ENCODE results near the gene DGKQ.

Gene DGKQ

GRCh38 chr4:954211-955020, 19.0 kb downstream of the DGKQ start:
- no peaks in the 10 kb centered on the region for H3K4me1 ChIP-seq (ENCODE audit: control insufficient read depth, low read depth, low read length)
- no peak overlapping the region for H2BK120ac ChIP-seq (ENCODE audit: low read depth, low read length)
- no peak overlapping the region for H3K18ac ChIP-seq (ENCODE audit: low read length)
- no peak overlapping the region for H2AK5ac ChIP-seq (ENCODE audit: low read length)
- no peak overlapping the region for H3K23ac ChIP-seq (ENCODE audit: low read length)
- H3K79me2 ChIP-seq (ENCODE audit: control insufficient read depth, insufficient read depth, low read length) = no peaks in the 10 kb centered on the region
- H3K4me3 ChIP-seq (ENCODE audit: low read length) = no peak overlapping the region
- no peak overlapping the region for H3K4me2 ChIP-seq (ENCODE audit: low read length)
- H3K36me3 ChIP-seq (ENCODE audit: control insufficient read depth, insufficient read depth, low read length) = no peaks in the 10 kb centered on the region
- H4K5ac ChIP-seq (ENCODE audit: low read length) = no peak overlapping the region
- no peak overlapping the region for H4K8ac ChIP-seq (ENCODE audit: low read depth, low read length)
- WGBS (ENCODE audit: extremely low coverage, insufficient coverage, low lambda C conversion rate) = no CpG with 5 or more reads among the region's 17 CpGs
- H3K27me3 ChIP-seq (ENCODE audit: insufficient read depth, low read length, poor library complexity) = no peaks in the 10 kb centered on the region
- no peak overlapping the region for H3K4ac ChIP-seq (ENCODE audit: low read depth, low read length)
- no peak overlapping the region for H3K9ac ChIP-seq (ENCODE audit: low read length)
- no peak overlapping the region for H3K56ac ChIP-seq (ENCODE audit: low read length)
- DNase-seq = no peak
- no peak overlapping the region for H2BK5ac ChIP-seq (ENCODE audit: low read length)
- no peak overlapping the region for H2BK15ac ChIP-seq (replicated peaks; ENCODE audit: low read depth)
- H3K79me1 ChIP-seq (ENCODE audit: low read length) = no peaks in the 10 kb centered on the region
- H3K27ac ChIP-seq (ENCODE audit: low read depth, low read length) = no peak overlapping the region

- no peak overlapping the region for H3K9ac ChIP-seq (ENCODE audit: low read length)
These were observed 19.8 kb downstream of the DGKQ start for GRCh38 chr4:953574-953915.

DNA sequence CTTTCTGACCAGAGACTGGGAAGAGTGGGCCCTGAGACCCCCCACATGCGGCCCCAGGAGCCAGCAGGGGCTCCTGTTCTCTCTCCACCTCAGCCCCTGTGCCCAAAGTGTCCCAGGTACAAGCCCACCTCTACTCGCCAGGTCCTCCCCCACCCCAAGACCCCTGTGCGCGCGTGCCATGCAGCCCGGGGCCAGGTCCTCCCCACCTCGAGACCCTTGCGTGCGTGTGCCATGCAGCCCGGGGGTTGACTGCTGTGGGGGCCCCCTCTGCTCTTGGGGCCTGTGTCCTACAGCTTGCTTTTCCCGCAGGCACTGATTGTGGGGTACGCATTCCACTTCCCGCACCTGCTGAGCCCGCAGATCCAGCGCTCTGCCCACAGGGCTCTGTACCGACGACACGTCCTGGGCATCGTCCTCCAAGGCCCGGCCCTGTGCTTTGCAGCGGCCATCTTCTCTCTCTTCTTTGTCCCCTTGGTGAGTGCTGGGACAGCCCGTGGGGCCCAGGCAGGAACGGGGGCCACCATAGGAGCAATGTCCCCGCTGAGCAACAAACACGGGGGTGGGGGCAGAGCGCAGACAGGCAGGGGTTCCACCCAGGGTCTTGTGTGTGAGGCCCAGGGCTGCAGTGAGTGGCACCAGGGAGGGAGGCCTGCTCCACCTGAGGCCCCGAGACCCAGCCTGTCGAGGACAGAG, 20.3 kb downstream of the DGKQ start:
- no peak overlapping the region for H3K23ac ChIP-seq (ENCODE audit: low read length)
- H3K4me2 ChIP-seq (ENCODE audit: low read length) = no peak overlapping the region
- no peak overlapping the region for H3K27ac ChIP-seq (ENCODE audit: low read depth, low read length)
- H4K5ac ChIP-seq (ENCODE audit: low read length) = no peak overlapping the region
- no peaks in the 10 kb centered on the region for H3K27me3 ChIP-seq (ENCODE audit: insufficient read depth, low read length, poor library complexity)
- no peak overlapping the region for H3K4ac ChIP-seq (ENCODE audit: low read depth, low read length)
- WGBS (ENCODE audit: extremely low coverage, insufficient coverage, low lambda C conversion rate) = no CpG with 5 or more reads among the region's 28 CpGs
- H2BK120ac ChIP-seq (ENCODE audit: low read depth, low read length) = no peak overlapping the region
- no peak overlapping the region for H3K9ac ChIP-seq (ENCODE audit: low read length)
- no peaks in the 10 kb centered on the region for H3K79me2 ChIP-seq (ENCODE audit: control insufficient read depth, insufficient read depth, low read length)
- H4K8ac ChIP-seq (ENCODE audit: low read depth, low read length) = no peak overlapping the region
- H3K4me1 ChIP-seq (ENCODE audit: control insufficient read depth, low read depth, low read length) = no peaks in the 10 kb centered on the region
- no peak overlapping the region for H3K4me3 ChIP-seq (ENCODE audit: low read length)
- H3K36me3 ChIP-seq (ENCODE audit: control insufficient read depth, insufficient read depth, low read length) = no peaks in the 10 kb centered on the region
- H2BK15ac ChIP-seq (replicated peaks; ENCODE audit: low read depth) = no peak overlapping the region
- no peak overlapping the region for H3K18ac ChIP-seq (ENCODE audit: low read length)
- no peaks in the 10 kb centered on the region for H3K79me1 ChIP-seq (ENCODE audit: low read length)
- DNase-seq = no peak
- no peak overlapping the region for H2BK5ac ChIP-seq (ENCODE audit: low read length)
- H3K56ac ChIP-seq (ENCODE audit: low read length) = no peak overlapping the region
- no peak overlapping the region for H2AK5ac ChIP-seq (ENCODE audit: low read length)

More at GRCh38 chr4:953574-953915, 19.8 kb downstream of the DGKQ start:
- H2BK15ac ChIP-seq (replicated peaks; ENCODE audit: low read depth) = no peak overlapping the region
- H3K4me2 ChIP-seq (ENCODE audit: low read length) = no peak overlapping the region
- H3K27ac ChIP-seq (ENCODE audit: low read depth, low read length) = no peak overlapping the region
- H3K27me3 ChIP-seq (ENCODE audit: insufficient read depth, low read length, poor library complexity) = no peaks in the 10 kb centered on the region
- no peak overlapping the region for H3K18ac ChIP-seq (ENCODE audit: low read length)
- H2AK5ac ChIP-seq (ENCODE audit: low read length) = no peak overlapping the region
- no peaks in the 10 kb centered on the region for H3K79me2 ChIP-seq (ENCODE audit: control insufficient read depth, insufficient read depth, low read length)
- no peak overlapping the region for H3K4ac ChIP-seq (ENCODE audit: low read depth, low read length)
- H2BK120ac ChIP-seq (ENCODE audit: low read depth, low read length) = no peak overlapping the region
- H4K5ac ChIP-seq (ENCODE audit: low read length) = no peak overlapping the region
- no CpG with 5 or more reads among the region's 13 CpGs for WGBS (ENCODE audit: extremely low coverage, insufficient coverage, low lambda C conversion rate)
- DNase-seq = no peak
- H3K36me3 ChIP-seq (ENCODE audit: control insufficient read depth, insufficient read depth, low read length) = no peaks in the 10 kb centered on the region
- H3K79me1 ChIP-seq (ENCODE audit: low read length) = no peaks in the 10 kb centered on the region
- H2BK5ac ChIP-seq (ENCODE audit: low read length) = no peak overlapping the region
- no peak overlapping the region for H4K8ac ChIP-seq (ENCODE audit: low read depth, low read length)
- H3K23ac ChIP-seq (ENCODE audit: low read length) = no peak overlapping the region
- no peak overlapping the region for H3K4me3 ChIP-seq (ENCODE audit: low read length)
- H3K56ac ChIP-seq (ENCODE audit: low read length) = no peak overlapping the region
- H3K4me1 ChIP-seq (ENCODE audit: control insufficient read depth, low read depth, low read length) = no peaks in the 10 kb centered on the region

DNA sequence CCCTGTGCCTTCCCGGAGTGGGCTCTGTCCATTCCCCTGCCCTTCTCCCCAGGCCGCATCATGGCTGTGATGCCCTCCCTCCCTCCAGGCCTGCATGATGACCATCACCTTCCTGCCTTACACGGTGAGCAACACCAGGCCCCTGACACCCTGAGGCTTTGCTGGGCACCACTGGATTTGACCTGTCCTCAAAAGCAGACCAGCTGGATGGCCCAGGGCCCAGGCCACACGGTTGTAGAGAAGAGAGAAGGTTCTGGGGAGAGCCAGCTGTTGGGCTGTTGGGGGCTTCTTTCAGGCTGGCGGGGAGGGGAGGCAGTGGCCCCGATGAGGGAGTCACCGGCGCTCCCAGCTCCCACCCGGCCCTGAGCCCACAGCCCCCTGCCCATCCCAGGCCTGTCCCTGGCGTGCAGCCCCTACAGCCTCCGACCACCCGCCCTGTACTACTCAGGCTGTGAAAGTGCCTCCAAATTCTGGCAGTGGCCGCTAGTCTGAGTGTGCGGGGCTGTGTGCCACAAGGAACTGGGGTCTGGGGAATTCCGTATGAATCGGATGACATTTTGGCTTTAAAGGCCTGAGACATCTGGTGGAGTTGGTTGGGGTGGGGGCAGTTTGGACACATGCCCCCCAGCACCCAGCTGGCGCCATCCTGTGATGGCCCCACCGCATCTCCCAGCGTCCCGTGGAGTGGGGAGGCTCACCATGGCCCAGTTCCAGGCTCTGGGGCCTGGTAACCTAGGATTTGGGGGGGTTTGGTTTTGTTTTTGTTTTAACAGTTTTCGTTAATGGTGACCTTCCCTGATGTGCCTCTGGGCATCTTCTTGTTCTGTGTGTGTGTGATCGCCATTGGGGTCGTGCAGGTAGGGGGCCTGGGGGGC, 21.5 kb downstream of the DGKQ start:
- DNase-seq = no peak
- no peak overlapping the region for H3K18ac ChIP-seq (ENCODE audit: low read length)
- H2AK5ac ChIP-seq (ENCODE audit: low read length) = no peak overlapping the region
- no peak overlapping the region for H3K27ac ChIP-seq (ENCODE audit: low read depth, low read length)
- H2BK5ac ChIP-seq (ENCODE audit: low read length) = no peak overlapping the region
- no peak overlapping the region for H2BK15ac ChIP-seq (replicated peaks; ENCODE audit: low read depth)
- H3K56ac ChIP-seq (ENCODE audit: low read length) = no peak overlapping the region
- no peaks in the 10 kb centered on the region for H3K79me1 ChIP-seq (ENCODE audit: low read length)
- H3K4me2 ChIP-seq (ENCODE audit: low read length) = no peak overlapping the region
- no peaks in the 10 kb centered on the region for H3K27me3 ChIP-seq (ENCODE audit: insufficient read depth, low read length, poor library complexity)
- H3K36me3 ChIP-seq (ENCODE audit: control insufficient read depth, insufficient read depth, low read length) = no peaks in the 10 kb centered on the region
- H3K23ac ChIP-seq (ENCODE audit: low read length) = no peak overlapping the region
- H2BK120ac ChIP-seq (ENCODE audit: low read depth, low read length) = no peak overlapping the region
- no peak overlapping the region for H3K9ac ChIP-seq (ENCODE audit: low read length)
- H3K4me1 ChIP-seq (ENCODE audit: control insufficient read depth, low read depth, low read length) = no peaks in the 10 kb centered on the region
- no peak overlapping the region for H4K5ac ChIP-seq (ENCODE audit: low read length)
- no peak overlapping the region for H3K4ac ChIP-seq (ENCODE audit: low read depth, low read length)
- H3K4me3 ChIP-seq (ENCODE audit: low read length) = no peak overlapping the region
- no peak overlapping the region for H4K8ac ChIP-seq (ENCODE audit: low read depth, low read length)
- no CpG with 5 or more reads among the region's 23 CpGs for WGBS (ENCODE audit: extremely low coverage, insufficient coverage, low lambda C conversion rate)
- H3K79me2 ChIP-seq (ENCODE audit: control insufficient read depth, insufficient read depth, low read length) = no peaks in the 10 kb centered on the region

DNA sequence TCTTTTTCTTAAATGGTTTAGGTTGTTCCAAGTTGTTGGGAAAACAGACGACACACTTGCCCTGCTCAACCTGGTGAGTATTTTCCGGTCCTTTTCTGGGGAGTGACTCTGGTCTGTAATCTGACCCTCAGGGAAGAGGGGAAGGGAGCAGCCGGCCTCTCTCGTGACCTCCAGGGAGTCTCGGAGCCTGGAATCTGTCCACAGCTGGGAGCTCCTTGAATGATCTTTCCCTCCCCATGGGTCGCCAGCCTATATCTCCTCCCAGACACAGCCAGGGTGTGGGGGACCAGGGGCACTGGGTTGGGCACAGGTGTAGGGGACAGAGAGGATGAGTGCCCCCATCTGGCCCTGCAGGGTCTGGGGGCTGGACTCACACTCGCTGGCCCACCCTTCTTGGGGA, 22.2 kb downstream of the DGKQ start:
- Histone ChIP-seq H3K4me1 (ENCODE audit: control insufficient read depth, low read depth, low read length) (no peaks in the 10 kb centered on the region), H3K56ac (ENCODE audit: low read length) (no peak overlapping the region), H4K5ac (ENCODE audit: low read length) (no peak overlapping the region)

More for the DNA sequence above, 22.2 kb downstream of the DGKQ start:
- Histone ChIP-seq H2BK15ac (replicated peaks; ENCODE audit: low read depth) (no peak overlapping the region), H2BK120ac (ENCODE audit: low read depth, low read length) (no peak overlapping the region), H2AK5ac (ENCODE audit: low read length) (no peak overlapping the region), H3K9ac (ENCODE audit: low read length) (no peak overlapping the region), H3K4me2 (ENCODE audit: low read length) (no peak overlapping the region), H3K27ac (ENCODE audit: low read depth, low read length) (no peak overlapping the region), H3K79me1 (ENCODE audit: low read length) (no peaks in the 10 kb centered on the region), H3K23ac (ENCODE audit: low read length) (no peak overlapping the region), H3K36me3 (ENCODE audit: control insufficient read depth, insufficient read depth, low read length) (no peaks in the 10 kb centered on the region), H3K4me3 (ENCODE audit: low read length) (no peak overlapping the region), H2BK5ac (ENCODE audit: low read length) (no peak overlapping the region), H4K8ac (ENCODE audit: low read depth, low read length) (no peak overlapping the region), H3K27me3 (ENCODE audit: insufficient read depth, low read length, poor library complexity) (peaks cover 2% of the 10 kb centered on the region), H3K79me2 (ENCODE audit: control insufficient read depth, insufficient read depth, low read length) (no peaks in the 10 kb centered on the region), H3K18ac (ENCODE audit: low read length) (no peak overlapping the region), H3K4ac (ENCODE audit: low read depth, low read length) (no peak overlapping the region)
- no peak for DNase-seq
- WGBS (ENCODE audit: extremely low coverage, insufficient coverage, low lambda C conversion rate) = no CpG with 5 or more reads among the region's 7 CpGs

Data from mesendoderm (in vitro differentiated cells).